ENCODE measurements around the gene UST.
"Not testable (repeated sequence)": the region's sequence is repeated elsewhere in the genome, so short reads cannot be mapped to it uniquely, and the experiment has no call there.

Gene UST

DNA sequence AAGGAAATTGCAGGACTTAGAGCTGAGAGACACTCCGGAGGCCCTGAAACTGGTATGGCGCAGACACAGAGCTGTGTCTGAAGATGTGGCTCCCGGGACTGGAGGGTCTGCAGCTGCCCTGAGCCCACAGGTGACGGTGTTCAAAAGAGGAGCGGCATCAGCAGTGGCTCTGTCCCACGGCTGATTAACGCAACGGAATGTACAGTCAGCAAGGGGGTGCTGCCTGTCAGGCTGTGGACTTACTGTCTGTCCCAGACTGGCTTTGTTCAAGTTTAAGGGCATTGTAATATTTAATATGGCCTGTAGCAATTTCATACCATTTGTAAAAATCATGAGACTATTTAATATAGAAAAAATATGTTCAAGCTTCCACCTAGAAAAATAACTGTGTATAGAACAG is 342.7 kb downstream of the UST start:
- DNase-seq (ENCODE audit: low read depth) = no peak

DNA sequence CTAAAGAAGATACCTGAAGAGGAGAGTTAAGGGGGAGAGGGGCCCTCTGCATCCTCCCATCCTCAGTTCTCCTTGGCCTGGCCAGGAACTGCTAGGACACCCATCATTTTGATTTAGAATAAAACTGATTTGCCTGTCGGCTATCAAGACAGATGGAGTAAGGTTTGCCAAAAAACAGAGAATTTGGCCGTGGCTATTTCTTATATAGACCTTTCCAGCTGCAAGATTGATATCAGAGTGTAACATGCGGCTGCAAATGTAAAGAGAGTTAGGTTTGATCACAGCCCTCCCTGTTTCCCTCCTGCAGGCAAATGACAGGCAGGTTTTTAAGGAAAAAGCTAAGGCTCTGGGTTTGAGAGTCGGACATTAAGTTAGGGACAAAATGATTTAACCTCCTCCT is 344.1 kb downstream of the UST start:
- no peak for DNase-seq (ENCODE audit: low read depth)

DNA sequence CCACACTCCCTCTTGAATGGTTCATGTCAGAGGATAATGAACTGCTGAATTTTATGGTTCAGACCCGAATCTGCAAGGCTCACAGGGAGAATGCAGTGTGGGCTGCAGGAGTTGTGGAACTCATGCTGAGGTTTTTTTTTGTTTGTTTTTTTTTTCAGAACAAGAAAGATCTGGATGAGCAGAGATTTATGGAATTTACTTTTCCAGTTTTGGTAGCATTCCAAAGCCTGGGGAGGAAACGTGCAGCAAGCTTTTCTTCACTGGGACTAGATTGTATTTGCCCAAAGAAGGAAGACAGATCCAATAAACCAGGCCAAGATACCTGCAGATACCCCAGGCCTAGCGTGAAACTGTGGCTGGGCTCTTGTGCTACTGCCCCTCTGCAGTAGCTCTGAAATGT is 346.8 kb downstream of the UST start:
- no peak for DNase-seq (ENCODE audit: low read depth)

DNA sequence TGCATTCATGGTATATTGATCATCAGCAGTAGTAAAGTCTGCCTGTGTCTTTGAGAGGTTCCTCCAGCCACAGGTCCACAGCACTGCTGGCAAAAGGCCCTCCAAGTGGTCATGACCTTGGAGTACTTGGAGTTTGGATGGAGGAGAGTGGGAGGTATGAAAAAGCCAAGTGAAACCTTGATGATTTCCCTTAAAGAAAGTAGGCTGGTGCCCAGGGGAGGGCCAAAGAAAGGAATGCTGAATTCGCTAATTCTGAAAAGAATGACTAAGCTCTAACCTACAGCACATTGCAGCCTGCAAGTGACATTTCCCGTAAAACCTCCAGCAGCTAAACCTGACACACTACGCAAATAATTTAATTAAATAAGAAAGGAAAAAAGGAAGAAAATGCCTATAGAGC is 347.3 kb downstream of the UST start:
- DNase-seq (ENCODE audit: low read depth) = no peak

DNA sequence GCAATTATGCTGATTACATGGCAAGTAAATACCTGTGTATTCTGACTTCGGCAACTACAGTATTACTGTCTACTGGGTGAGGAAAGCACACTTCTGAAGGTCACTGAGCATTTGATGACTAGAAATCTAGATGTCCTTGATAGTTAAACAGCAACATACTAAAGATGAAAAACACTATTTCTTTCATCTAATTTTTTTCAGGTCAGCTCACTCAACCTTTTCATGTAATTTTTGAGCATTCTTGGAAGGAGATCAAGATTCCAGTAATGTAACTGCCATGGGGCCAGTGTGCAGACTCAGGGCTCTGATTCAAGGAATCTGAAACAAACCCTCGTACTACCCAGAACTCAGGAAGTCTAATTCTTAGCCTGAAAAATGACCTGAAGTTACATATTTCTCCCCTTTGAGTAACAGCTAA is 348.1 kb downstream of the UST start:
- no peak for DNase-seq (ENCODE audit: low read depth)

DNA sequence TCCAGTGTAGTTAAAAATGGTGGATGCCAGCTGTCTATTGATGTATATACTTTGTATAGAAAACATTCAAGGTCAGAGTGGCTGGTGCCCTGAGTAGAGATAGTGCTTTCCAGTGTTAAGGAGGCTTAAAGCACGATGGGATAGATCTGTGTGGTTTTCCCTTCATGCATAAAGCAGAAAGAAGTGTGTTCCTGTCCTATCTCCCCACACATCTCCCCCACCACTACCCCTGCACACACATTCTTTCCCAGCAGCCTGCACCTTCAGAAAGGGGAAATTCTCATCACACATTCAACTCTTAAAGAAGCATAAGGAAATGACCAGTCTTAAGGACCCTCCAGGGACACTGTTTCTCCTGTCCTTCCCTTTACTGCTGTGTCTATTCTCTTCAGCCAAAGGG is 349.0 kb downstream of the UST start:
- no peak for DNase-seq (ENCODE audit: low read depth)

DNA sequence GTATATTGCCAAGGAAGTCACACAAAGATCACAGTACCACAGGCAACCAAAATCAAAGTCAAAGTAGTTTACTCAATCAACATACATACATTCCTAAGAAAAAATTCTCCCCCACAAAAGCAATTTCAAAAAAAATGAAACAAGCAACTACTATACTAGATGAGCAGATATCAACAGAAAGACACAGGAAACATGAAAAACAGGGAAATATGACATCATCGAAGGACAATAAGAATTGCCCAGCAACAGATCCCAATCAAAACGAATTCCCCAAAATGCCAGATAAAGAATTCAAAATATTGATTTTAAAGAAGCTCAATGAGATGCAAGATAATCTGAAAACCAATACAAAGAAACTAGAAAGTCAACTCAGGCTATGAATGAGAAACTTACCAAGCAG is 351.0 kb downstream of the UST start:
- DNase-seq (ENCODE audit: low read depth) = no peak

DNA sequence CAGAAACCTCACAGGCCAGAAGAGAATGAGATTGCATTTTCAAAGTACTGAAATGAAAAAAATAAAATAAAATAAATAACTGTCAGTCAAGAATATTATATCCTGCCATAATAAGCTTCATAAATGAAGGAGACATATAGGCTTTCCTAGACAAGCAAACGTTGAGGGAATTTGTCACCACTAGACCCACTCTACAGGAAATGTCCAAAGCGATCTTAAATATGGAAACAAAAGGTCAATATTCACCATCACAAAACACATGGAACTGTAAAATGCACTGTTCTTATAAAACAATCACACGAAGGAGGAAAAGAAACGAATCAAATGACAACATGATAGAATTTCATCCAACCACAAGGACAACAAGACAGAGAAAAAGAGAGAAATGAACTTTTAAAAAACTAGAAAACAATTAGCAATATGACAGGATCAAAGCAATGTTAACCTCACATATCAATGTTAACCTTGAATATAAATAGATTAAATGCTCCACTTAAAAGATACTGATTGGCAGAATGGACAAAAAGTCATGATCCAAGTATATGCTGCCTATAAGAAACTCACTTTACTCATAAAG is 352.0 kb downstream of the UST start:
- no peak for DNase-seq (ENCODE audit: low read depth)

DNA sequence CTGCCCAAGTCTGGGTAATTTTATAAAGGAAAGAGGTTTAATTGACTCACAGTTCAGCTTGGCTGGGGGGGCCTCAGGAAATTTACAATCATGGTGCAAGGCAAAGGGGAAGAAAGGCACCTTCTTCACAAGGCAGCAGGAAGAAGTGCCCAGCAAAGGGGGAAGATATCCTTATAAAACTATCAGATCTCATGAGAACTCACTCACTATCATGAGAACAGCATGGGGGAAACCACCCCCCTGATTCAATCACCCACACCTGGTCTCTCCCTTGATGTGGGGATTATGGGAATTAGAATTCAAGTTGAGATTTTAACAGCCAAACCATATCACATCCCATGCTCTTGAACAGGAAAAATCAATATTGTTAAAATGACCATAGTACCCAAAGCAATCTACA is 355.5 kb downstream of the UST start:
- DNase-seq (ENCODE audit: low read depth) = no peak

DNA sequence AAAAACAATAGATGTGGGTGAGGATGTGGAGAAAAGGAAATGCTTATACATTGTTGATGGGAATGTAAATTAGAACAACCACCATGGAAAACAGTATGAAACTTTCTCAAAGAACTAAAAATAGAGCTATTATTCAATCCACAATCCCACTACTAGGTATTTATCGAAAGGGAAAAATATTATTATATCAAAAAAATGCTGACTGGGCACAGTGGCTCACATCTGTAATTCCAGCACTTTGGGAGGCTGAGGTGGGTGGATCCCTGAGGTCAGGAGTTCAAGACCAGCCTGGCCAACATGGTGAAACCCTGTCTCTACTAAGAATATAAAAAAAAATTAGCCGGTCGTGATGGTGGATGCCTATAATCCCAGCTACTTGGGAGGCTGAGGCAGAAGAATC is 357.1 kb downstream of the UST start:
- DNase-seq (ENCODE audit: low read depth) = not testable (repeated sequence)

DNA sequence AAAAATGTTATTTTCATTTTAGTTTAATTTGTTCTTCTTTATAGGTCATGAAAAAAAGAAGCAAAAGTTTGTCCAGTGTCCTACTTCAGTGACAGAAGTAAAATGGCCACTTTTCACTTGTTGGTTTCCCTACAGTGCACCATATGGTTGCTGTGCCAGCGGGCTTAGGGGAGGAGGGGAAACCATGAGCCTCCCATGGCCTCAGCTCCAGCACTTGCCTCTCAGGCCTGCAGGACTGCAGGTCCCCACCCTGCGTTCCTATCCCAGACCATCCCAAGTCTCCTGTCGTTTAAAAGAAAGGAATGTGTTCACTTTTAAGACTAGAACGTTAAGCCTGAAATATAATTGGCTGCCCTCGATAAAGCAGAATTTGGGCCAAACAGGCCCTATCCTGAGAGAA is 360.7 kb downstream of the UST start:
- no peak for DNase-seq (ENCODE audit: low read depth)

DNA sequence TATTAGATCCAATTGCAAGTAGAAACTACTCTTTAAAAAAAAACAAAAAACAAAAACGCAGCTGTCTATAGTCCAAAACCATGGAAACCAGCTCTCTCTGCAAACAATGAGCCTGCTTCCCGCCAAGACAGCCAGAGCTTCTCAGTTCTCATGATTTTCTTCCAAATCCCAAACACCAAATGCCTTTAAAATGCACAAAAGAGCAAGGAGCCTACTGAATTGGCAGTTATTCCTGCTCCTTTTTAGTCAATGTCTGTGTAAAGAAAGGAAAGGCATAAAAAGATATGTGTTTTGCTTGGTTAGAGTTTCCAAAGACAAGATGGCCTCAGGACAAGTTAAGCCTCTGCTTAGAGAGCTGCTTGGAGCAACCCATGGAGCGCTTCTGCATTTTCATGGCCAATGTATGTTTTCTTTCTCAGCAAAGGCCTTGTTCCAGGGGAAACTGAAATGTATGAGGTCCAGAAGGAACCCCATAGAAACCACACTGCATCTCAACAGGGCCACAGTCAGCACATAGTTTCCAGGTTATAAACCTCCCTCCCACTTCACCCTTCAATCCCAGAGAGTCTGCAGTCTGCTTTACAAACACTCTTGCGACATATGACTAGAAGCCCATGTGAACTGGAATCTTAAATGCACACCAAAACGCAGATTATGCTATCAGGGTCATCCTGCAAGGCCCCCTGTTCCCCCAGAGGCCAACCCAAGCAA is 361.4 kb downstream of the UST start:
- no peak for DNase-seq (ENCODE audit: low read depth)

DNA sequence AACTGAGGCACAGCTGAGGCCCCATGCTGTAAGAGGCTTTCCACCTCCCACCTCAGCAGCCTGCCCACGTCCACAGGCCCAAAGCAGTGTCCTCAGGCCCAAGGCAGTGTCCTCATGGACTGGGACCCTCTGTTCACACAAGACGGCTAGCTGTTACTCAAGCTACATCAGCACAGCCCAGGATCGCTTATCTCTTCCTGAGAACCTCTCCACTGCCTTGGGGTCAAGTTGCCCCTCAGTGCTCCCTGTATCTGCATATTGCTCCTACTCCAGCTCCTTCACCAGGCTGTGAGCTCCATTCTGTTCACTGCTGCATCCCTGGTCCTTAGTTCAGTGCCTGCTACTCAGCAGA is 361.9 kb downstream of the UST start:
- no peak for DNase-seq (ENCODE audit: low read depth)

DNA sequence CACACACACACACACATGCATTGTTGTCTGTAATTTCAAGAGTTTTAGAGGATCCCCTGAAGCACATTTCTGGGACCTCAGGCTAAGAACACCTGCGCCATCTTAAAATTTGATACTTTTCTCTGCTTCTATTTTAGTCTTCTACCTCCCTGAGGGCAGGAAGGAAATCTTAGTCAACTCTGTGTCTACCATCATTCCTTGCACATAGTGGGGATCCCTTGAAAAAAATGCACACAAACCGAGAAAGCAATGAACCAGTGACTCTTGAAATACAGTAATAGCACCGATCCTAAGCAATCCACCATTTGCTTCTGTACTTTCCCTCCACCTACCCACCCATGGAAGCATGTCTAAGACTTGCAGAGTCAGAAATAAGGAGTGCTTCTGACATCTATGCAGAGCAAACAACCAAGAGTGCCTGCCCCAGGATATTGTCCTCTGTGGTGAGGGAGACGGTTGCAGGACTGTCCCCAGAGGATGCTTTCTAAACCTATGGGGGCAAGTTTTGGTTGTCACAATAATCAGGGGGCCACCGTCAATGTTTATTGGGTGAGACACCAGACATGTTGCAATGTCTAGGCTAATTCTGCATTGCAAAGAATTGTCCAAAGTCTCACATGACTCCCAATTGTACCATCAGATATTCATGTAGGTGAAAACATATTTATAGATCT is 362.7 kb downstream of the UST start:
- no peak for DNase-seq (ENCODE audit: low read depth)

DNA sequence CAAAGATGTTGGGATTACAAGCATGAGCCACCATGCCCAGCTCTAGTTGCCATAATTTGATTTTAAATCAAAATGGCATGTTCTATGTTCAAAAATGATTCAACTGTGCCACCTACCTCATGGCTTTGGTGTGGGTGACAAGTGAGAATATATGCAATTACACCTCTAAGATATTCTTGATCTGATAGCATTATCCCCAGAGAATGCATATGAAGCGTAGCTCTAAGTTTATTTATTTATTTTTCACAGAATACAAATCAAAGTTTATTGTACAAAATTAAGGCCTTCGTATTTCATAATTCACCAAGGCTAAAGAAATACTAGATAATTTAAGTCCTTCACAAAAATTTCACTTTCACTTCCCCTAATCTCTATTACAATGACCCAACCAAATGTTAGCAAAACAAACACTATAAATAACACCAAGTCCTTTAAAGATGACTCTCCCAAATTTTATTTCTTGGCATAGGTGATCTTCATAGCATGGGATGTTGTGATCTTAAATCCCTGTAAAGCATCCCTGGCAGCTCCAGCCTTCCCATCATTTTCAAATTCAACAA is 364.8 kb downstream of the UST start:
- DNase-seq (ENCODE audit: low read depth) = no peak

DNA sequence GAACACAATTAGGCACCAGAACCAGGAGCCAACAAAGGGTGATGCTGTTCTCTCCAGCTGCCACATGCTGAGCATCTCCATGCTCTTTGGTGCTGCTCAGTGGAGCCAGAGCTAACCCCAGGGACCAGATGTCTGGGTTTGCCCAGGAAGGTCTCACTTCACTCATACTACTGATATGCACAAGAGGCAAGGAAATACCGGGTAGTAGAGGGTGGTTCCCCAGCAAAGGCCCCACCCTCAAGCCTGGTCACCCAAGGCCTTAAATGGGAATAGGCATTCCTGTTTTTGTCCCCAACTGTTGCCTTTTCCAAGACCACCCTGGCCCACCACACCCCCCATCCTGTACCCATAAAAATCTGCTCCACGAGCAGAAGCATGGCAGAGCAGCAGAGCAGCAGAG is 366.1 kb downstream of the UST start:
- DNase-seq (ENCODE audit: low read depth) = no peak

DNA sequence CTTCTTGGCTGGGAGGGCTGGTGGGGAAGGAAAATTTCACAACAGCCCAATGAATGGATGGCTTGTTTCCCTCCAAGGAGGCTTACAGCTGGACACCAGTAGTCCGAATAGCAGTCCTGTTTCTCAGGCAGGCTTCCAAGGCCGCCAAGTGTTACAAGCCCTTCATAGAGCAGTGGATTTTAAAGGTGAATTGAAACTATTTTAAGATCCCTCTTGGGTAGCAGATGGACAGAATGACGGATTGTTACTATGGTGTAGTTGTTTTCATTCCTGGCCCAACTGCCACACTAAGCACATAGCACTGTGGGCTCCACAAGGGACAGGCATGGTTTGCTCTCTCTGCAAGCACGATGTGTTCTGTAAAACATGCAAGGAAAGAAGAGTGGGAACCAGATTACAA is 367.3 kb downstream of the UST start:
- no peak for DNase-seq (ENCODE audit: low read depth)

DNA sequence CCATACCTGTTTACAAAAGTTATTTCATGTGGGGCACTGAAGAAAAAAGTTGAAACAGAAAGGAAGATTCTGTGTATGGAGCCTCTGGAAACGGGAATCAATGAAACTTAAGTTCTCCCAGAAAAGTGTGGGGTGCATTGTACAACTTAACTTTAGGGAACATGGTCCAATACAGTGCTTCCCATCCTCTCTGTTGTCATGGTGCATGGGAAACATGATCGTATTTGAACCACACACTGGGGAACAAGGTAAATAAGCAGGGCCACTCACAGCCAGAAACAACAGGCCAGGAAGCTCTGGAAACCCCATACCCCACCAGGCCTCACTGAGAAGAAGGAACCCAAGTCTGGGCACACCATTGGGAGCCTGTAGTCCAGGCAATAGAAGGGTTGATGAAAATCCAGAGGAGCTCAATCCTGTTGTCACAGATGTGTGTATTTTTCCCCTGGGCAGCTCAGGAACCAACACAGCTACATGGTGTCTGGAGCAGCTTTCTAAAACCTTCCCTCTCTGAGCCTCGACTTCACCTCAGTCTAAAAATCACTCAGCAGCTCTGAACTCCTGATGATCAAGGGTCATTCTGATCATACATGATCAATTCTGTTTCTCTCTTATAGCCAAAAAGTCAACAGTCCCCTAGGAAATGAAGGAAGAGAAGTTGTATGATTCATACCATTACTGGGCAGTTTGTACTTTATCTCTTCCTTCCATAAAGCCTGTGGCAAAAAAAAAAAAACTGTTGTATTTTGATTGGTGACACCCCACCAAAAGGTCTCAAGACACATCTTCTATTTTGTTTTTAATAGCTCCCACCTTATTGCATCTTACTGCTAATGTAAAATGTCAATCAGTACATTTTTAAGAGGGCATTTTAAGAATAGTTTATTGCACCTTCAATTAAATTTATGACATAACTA is 372.2 kb downstream of the UST start:
- no peak for DNase-seq (ENCODE audit: low read depth)

DNA sequence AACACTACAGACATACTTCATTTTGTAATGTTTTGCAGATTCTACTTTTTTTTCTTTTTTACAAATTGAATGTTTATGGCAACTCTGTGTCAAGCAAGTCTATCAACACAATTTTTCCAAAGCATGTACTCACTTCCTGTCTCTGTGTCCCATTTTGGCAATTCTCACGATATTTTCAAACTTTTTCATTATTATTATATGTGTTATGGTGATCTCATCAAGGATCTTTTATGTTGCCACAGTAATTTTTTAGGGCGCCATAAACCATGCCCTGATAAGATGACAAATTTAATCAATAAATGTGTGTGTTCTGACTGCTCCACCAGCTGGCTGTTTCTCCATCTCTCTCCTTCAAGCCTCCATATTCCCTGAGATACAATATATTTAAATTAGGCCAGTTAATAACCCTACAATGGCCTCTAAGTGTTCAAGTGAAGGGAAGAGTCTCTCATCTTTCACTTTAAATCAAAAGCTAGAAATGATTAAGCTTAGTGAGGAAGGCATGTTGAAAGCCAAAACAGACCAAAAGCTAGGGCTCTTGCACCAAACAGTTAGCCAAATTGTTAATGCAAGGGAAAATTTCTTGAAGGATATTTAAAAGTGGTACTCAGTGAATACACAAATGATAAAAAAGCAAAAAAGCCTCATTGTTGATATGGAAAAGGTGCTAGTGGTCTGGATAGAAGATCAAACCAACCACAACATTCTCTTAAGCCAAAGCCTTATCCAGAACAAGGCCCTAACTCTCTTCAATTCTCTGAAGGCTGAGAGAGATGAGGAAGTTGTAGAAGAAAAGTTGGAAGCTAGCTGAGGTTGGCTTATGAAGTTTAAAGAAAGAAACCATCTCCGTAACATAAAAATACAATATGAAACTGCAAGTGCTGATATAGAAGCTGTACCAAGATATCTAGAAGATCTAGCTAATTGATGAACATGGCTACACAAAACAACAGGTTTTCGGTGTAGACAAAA is 376.3 kb downstream of the UST start:
- no peak for DNase-seq (ENCODE audit: low read depth)

DNA sequence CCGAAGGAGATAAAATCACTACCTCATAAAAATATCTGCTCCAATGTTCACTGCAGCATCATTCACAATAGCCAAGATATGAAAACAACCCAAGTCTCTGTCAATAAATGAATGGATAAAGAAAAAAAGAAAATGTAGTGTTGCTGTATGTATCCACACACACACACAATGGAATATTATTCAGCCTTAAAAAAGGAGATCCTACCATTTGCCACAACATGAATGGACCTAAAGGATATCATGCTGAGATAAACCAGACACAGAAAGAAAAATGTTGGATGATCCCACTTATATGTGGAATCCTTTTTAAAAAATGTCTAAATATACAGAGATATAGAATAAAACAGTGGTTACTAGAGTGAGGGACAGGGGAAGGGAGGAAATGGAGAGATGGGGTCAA is 378.5 kb downstream of the UST start:
- no peak for DNase-seq (ENCODE audit: low read depth)

Measured in stimulated activated CD4-positive, alpha-beta T cell treated with anti-CD3 and anti-CD28 coated beads, Interleukin-2, amount 100 ng/mL, for 4 hours (primary cell).